ENCODE data around the gene EFNA4.

Gene EFNA4, protein sequence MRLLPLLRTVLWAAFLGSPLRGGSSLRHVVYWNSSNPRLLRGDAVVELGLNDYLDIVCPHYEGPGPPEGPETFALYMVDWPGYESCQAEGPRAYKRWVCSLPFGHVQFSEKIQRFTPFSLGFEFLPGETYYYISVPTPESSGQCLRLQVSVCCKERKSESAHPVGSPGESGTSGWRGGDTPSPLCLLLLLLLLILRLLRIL

DNA sequence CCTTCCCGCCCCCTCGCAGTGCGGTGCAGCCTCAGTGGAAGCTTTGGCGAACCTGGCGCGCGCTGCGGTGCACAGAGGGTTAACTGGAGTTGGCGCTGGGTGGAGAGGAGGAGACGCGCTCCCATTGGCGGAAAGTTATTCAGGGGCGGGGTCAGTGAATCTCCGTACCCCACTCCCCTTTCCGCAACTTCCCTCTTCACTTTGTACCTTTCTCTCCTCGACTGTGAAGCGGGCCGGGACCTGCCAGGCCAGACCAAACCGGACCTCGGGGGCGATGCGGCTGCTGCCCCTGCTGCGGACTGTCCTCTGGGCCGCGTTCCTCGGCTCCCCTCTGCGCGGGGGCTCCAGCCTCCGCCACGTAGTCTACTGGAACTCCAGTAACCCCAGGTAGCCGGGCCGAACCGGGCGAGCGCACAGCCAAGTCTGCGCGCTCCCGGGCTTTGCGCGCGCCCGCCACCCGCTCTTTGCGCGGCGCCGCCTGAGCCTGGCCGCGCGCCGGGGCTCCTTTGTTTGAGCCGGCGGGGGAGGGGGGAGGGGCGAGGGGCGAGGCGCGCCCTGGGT is at the start of gene EFNA4:
TSS of gene EFNA4 (plus strand) at position 191 of the 561 bp plus-strand sequence. CDS start at position 275, 84 bp downstream.
- DNase-seq (peak; percentile 73 to 77), ATAC-seq (peak; percentile 83)
- H3K9me3 Mint-ChIP-seq = no peaks in the 10 kb centered on the region
- H3K4me1 Mint-ChIP-seq = peaks cover 50% of the 10 kb centered on the region
- no peaks in the 10 kb centered on the region for H3K27me3 Mint-ChIP-seq
- H3K4me3 Mint-ChIP-seq = peak within 1 kb of the TSS; percentile 85 to 91
- peak within 1 kb of the TSS in 1 of 2 donors; percentile 0 for H3K27ac Mint-ChIP-seq

DNA sequence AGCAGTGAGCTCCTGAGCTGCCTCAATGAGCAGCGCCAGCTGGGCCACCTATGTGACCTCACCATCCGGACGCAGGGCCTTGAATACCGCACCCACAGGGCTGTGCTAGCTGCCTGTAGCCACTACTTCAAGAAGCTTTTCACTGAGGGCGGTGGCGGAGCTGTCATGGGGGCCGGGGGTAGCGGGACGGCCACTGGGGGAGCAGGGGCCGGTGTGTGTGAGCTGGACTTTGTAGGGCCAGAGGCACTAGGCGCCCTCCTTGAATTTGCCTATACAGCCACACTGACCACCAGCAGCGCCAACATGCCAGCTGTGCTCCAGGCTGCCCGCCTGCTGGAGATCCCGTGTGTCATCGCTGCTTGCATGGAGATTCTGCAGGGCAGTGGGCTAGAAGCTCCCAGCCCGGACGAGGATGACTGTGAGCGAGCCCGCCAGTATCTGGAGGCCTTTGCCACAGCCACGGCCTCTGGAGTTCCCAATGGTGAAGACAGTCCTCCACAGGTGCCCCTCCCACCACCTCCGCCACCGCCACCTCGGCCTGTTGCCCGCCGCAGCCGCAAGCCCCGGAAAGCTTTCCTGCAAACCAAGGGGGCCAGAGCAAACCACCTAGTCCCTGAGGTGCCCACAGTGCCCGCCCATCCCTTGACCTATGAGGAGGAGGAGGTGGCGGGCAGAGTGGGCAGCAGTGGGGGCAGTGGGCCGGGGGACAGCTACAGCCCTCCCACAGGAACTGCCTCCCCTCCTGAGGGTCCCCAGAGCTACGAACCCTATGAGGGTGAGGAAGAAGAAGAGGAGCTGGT is 48.6 kb upstream of the EFNA4 start:
- no peak overlapping the region for H3K27ac Mint-ChIP-seq
- ATAC-seq (no peak), DNase-seq (no peak)
- H3K27me3 Mint-ChIP-seq = peaks cover 17% of the 10 kb centered on the region
- H3K4me3 Mint-ChIP-seq = no peak overlapping the region
- peaks cover 85% of the 10 kb centered on the region for H3K4me1 Mint-ChIP-seq
- no peaks in the 10 kb centered on the region for H3K9me3 Mint-ChIP-seq

DNA sequence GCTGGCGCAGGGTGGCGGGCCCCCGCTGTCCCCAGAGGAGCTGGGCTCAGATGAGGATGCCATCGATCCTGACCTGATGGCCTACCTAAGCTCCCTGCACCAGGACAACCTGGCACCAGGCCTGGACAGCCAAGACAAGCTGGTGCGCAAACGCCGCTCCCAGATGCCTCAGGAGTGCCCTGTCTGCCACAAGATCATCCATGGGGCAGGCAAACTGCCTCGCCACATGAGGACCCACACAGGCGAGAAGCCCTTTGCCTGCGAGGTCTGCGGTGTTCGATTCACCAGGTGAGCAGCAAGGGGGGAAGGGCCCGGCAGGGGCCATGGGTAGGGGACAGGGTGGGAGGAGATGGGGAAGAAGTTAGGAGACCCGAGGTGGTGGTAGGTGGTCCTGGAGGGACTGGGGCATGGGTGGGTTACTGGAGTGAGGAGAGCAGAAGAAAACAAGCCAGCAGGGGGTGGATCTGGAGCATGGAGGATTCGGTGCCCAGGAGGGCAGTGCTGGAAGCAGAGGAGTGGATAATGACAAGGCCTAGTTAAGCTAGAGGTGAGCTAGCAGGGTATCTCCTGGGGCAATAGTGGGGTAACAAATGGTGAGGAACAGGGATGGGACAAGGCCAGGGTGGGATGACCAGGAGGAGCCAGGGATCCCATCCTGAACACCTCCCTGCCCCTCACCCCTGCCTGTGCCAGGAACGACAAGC is 47.9 kb upstream of the EFNA4 start:
- no peaks in the 10 kb centered on the region for H3K9me3 Mint-ChIP-seq
- ATAC-seq = no peak
- H3K27me3 Mint-ChIP-seq = peaks cover 22% of the 10 kb centered on the region
- H3K27ac Mint-ChIP-seq = no peak overlapping the region
- peak overlapping the region; percentile 13 to 14 for H3K4me3 Mint-ChIP-seq
- H3K4me1 Mint-ChIP-seq = peaks cover 79% of the 10 kb centered on the region
- no peak for DNase-seq

DNA sequence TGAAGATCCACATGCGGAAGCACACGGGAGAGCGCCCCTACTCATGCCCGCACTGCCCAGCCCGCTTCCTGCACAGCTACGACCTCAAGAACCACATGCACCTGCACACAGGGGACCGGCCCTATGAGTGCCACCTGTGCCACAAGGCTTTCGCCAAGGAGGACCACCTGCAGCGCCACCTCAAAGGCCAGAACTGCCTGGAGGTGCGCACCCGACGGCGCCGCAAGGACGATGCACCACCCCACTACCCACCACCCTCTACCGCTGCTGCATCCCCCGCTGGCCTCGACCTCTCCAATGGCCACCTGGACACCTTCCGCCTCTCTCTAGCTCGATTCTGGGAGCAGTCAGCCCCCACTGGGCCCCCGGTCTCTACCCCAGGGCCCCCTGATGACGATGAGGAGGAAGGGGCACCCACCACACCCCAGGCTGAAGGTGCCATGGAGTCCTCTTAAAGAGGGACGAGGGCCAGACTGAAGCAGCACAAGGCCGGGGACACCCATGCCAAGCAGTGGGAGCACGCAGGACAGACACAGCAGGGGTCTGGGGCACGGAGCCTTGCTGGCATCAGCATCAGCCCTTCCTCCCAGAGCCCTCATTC is 47.2 kb upstream of the EFNA4 start:
- DNase-seq (no peak), ATAC-seq (peak; percentile 8)
- Mint-ChIP-seq H3K4me1 (peaks cover 73% of the 10 kb centered on the region), H3K4me3 (peak overlapping the region; percentile 51 to 55), H3K9me3 (no peaks in the 10 kb centered on the region), H3K27ac (peak overlapping the region in 1 of 2 donors; percentile 43), H3K27me3 (peaks cover 22% of the 10 kb centered on the region)

DNA sequence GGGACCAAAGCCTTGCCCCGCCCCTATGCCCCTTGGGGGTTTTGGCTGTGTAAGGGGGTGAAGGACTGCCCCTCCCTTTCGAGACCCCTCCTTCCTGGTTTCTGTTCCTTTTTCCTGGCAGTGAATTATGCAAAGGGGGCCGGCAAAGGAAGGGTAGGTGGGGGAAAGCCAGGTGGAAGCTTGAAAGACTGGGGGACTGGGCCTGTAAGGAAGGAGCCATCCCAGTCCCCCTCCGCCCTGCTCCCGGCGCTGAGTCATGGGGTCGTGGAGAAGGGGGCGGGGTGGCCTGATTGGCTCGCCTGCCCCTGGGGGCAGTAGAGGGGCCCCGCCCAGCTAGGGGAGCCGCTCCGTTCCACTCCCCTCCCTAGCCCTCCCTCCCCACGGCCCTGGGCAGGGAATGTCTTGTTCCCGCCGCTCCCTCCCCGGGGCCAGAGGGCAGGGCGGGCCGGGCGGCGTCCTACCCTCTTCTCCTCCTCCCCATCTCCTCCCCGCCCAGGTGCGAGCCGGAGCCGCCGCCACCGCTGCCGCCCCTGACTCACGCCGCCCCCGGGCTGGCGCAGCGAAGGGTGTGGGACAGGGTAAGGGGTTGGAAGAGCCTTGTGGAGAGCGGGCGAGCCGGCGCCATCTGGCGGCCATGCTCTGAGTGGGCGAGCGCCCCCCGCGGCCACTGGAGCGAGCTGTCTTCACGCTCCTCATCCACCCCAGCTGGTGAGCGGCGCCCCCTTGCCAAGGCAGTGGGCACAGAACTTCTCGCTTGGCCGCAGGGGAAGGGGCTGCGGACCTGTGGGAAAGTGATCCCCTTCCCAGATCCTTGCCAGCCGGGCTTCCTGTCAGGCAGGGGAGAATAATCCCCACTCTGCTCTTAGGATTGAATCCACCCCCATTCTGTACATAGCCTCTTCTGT is 46.2 kb upstream of the EFNA4 start:
- Mint-ChIP-seq H3K4me1 (peaks cover 63% of the 10 kb centered on the region), H3K4me3 (peak overlapping the region; percentile 51 to 71), H3K9me3 (no peaks in the 10 kb centered on the region), H3K27ac (peak overlapping the region in 1 of 2 donors; percentile 50), H3K27me3 (peaks cover 22% of the 10 kb centered on the region)
- ATAC-seq = peak; percentile 93
- peak; percentile 85 to 92 for DNase-seq

DNA sequence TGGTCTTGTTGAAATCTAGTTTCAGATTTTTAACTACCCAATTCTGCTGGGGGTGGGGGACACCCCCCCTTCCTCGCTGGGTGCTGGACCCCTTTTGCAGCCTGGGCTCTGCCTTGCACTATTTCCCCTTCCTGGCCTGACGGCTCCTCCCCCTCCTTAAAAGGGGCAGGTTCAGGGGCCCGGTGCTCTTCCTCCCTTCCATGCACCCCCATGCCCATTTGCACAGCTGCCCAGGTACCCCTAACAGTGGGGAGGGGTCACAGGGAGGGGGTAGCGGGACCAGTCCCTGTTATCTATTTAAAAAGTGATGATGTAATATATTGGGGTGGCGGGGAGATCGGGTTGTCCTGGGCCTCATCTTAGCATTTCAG is 45.6 kb upstream of the EFNA4 start:
- H3K4me1 Mint-ChIP-seq = peaks cover 57% of the 10 kb centered on the region
- DNase-seq (no peak), ATAC-seq (peak; percentile 3)
- peaks cover 22% of the 10 kb centered on the region for H3K27me3 Mint-ChIP-seq
- peak overlapping the region; percentile 51 to 71 for H3K4me3 Mint-ChIP-seq
- peak overlapping the region in 1 of 2 donors; percentile 50 for H3K27ac Mint-ChIP-seq
- no peaks in the 10 kb centered on the region for H3K9me3 Mint-ChIP-seq

DNA sequence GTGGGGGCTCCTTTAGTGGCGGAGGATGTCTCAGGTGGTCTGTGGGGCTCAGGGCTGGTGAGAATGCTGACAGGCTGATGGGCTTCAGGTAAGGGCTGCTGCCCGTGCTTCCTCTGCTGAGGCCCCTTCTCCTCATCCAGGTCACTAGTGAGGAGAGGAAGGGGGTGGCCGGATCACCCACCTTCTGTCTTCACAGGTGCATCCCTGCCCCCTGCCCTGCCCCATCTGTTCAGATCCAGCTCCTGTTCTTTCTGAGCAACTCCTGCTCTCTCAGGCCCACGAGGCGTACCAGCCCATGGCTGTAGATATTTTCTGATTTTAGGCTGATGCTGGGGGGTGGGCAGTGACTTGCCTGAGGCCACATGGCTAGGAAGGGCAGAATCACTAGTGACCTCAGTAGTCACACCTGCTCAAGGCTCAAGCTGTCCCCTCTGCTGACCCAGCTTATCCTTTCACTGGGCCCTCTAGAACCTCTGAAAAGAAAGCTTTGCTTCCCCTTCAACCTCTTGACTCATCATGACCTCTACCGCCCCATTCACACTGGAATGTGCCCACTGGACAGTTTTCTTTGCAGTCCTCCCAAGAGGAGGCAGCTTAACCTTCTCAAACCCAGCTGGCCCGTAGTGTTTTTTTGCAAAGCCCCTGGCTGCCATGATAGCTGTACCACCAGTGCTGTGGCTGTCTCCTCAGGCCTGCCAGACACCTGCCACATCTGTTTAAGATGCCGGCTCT is 44.8 kb upstream of the EFNA4 start:
- DNase-seq (no peak), ATAC-seq (no peak)
- Mint-ChIP-seq H3K9me3 (no peaks in the 10 kb centered on the region), H3K4me3 (no peak overlapping the region), H3K27ac (peak overlapping the region in 1 of 2 donors; percentile 23), H3K4me1 (peaks cover 48% of the 10 kb centered on the region), H3K27me3 (peaks cover 22% of the 10 kb centered on the region)

DNA sequence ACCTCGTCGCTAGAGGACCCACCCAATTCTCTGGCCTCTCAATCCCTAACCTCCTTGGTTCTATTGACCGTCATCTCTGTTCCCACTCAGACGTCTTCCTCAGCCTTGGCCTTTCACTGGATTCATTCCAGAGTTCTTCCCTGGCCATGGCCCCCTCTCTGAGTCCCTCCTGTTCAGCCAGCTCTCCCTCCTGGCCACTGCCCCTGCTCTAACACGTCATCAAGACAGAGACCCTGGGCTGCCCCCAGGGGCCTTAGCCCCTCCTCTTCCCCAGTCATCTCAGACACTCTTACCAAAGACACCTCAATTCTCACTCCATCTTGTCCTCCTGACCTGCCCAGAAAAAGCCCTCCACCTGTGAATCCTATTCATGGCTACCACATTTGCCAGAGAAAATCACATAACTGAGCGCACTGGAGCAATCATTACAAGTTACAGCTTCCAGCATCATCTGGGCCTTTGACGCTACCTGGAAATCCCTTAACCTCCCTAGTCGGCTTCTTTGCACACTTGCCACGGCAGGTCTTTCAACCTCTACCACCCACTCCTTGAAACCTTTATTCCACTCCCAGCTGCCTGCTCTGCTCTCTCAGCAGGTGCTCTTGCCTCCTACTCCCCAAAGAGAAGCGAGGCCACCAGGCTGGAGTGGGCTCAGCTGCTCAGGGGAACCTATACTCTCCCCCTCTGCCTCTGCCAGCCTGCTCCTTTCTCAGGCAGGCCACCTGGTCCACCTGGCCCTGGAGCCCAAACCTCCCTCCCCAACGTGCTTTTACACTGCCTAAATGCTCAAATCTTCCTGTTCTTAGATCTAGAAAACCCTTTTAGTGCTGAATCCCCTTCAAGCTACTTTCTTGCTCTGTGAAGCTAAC is 43.9 kb upstream of the EFNA4 start:
- ATAC-seq (no peak), DNase-seq (no peak)
- peak overlapping the region in 1 of 2 donors; percentile 37 for H3K27ac Mint-ChIP-seq
- peaks cover 22% of the 10 kb centered on the region for H3K27me3 Mint-ChIP-seq
- H3K4me1 Mint-ChIP-seq = peaks cover 40% of the 10 kb centered on the region
- no peak overlapping the region for H3K4me3 Mint-ChIP-seq
- no peaks in the 10 kb centered on the region for H3K9me3 Mint-ChIP-seq

DNA sequence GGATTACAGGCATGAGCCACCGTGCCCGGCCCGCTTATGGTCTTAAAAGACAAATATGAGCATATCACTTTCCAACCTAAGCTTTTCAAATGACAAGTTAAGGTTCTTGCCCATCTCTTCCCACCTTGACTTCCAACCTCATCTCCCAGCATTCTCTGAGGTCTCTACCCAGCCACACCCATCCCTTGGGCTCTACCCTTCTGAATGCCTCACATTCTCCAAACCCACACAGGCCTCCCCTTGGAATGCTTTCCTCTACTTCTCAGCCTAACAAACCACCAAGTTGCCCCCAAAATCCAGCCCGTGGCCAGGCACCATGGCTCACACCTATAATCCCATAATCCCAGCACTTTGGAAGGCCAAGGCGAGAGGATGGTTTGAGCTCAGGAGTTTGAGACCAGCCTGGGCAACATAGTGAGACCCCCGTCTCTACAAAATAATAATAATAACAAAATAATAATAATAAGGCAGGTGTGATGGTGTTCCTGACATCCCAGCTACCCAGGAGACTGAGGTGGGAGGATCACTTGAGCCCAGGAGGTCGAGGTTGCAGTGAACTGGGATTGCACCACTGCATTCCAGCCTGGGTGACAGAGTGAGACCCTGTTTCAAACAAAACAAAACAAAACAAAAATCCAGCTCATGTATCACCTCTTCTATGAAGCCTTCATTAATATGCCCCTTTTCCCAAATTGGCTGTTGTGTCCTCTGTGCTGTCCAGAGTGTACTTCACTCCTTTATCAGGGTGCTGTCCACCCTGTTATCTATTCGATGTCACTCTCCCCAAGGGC is 41.2 kb upstream of the EFNA4 start:
- H3K4me1 Mint-ChIP-seq = peaks cover 19% of the 10 kb centered on the region
- H3K27me3 Mint-ChIP-seq = peaks cover 15% of the 10 kb centered on the region
- DNase-seq = no peak
- H3K4me3 Mint-ChIP-seq = no peak overlapping the region
- ATAC-seq = no peak
- H3K27ac Mint-ChIP-seq = no peak overlapping the region
- H3K9me3 Mint-ChIP-seq = no peaks in the 10 kb centered on the region

DNA sequence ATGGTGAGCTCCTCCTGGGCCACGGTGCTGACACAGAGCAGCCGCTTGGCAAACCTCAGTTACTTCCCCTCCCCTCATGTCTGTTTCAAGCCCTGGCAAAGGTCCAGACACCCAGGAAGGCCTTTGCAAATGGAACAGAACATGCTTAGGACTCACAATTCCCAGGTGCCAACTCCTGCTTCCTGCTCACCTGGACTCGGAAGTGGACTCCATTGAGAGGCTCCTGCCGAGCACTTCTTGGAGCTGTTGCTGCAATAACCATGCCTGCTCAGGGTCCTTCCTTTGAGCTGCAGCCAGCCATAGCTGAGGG is 40.7 kb upstream of the EFNA4 start:
- no peaks in the 10 kb centered on the region for H3K9me3 Mint-ChIP-seq
- H3K27ac Mint-ChIP-seq = no peak overlapping the region
- peaks cover 15% of the 10 kb centered on the region for H3K27me3 Mint-ChIP-seq
- ATAC-seq = no peak
- H3K4me1 Mint-ChIP-seq = peaks cover 14% of the 10 kb centered on the region
- H3K4me3 Mint-ChIP-seq = no peak overlapping the region
- DNase-seq = no peak

DNA sequence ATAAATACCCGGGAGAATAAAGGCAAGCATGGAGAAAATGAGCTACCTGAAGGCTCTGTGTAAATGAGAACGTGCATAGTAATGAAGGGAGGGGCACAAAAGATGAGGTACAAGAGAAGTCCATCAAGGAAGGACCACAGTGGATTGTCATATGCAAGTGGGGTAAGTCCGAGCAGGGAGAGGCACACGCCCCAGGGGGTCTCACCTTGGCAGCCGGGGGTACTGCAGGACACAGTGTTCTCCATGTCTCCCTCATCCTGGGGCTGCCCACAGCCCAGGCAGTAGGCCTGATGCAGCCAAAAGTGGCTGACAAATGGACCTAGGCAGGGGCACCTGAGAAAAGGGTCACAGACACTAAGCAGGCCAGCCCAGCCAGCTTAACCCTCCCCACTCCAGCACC is 39.9 kb upstream of the EFNA4 start:
- H3K27ac Mint-ChIP-seq = no peak overlapping the region
- no peak overlapping the region for H3K4me3 Mint-ChIP-seq
- H3K4me1 Mint-ChIP-seq = peaks cover 10% of the 10 kb centered on the region
- peaks cover 15% of the 10 kb centered on the region for H3K27me3 Mint-ChIP-seq
- H3K9me3 Mint-ChIP-seq = no peaks in the 10 kb centered on the region
- ATAC-seq (peak; percentile 18), DNase-seq (no peak)

DNA sequence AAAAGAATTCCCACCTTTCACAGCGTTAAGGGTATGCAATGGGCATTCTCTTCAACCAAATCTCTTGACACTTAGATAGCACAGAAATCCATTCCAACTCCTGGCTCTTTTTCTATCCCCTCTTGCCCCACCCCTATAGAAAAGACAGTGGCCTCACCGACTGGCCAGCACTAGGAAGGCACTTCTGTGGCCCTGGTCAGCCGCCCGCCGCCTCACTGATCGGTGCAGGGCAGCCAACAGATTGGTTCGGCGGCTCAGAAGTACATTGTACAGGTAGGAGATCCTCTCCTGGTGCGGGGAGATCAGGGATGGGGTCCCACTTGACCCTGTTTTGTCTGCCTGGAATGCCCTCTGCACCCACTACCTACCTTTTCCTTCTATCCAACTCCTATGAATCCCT is 39.2 kb upstream of the EFNA4 start:
- Mint-ChIP-seq H3K27ac (no peak overlapping the region), H3K4me1 (peaks cover 8% of the 10 kb centered on the region), H3K9me3 (no peaks in the 10 kb centered on the region), H3K27me3 (peaks cover 11% of the 10 kb centered on the region), H3K4me3 (no peak overlapping the region)
- no peak for ATAC-seq
- DNase-seq = no peak

DNA sequence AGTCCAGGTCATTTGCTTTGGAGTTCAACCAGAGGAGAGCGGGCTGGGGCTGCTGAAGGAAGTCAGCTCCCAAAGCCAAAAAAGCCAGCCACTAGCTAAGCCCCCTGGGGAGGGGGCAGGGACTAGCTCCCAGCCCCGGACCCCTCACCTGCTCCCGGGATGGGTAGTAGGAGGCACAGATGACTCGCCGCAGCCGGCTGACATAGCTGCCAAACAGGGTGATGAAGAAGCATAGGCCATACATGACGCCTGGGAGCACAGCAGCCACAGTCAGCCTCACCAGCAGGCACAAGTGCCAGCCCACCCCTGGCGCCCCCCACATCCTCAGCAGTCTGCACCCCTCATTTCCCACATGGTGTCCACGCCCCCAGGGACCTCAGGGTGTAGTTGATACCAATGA is 37.4 kb upstream of the EFNA4 start:
- Mint-ChIP-seq H3K27ac (no peak overlapping the region), H3K9me3 (no peaks in the 10 kb centered on the region), H3K4me1 (no peaks in the 10 kb centered on the region), H3K27me3 (no peaks in the 10 kb centered on the region), H3K4me3 (no peak overlapping the region)
- DNase-seq = no peak
- no peak for ATAC-seq

All from stimulated activated naive CD8-positive, alpha-beta T cell treated with anti-CD3 and anti-CD28 coated beads, Interleukin-15, amount 100 ng/mL, for 72 hours (primary cell).